Liver (tissue), 9 donors: ENCODE results near the gene CEP85L. TPM values are rescaled to one million over a fixed set of nuclear protein-coding genes. Genes with fewer than 3 reads are reported as not detected.

Experiments
- DNase-seq: peaks from one replicate; pipeline ENCODE4 v3.0.0-alpha.2; 2017; ENCODE audit warnings: low spot score
- H3K27ac ChIP-seq, 2 donors: one replicate each; pipeline ENCODE4 v1.7.0; 2013; ENCODE audit warnings: inconsistent platforms in 2 of 2, low read length in 2 of 2, control low read depth in 1 of 2, low read depth in 1 of 2, mild to moderate bottlenecking in 1 of 2
- H3K27me3 ChIP-seq, 4 donors: one replicate each; pipeline versions ENCODE4 v1.6.1 to v1.7.0; 2013; ENCODE audit warnings: low read length in 3 of 4, inconsistent platforms in 1 of 4, mild to moderate bottlenecking in 1 of 4, moderate library complexity in 1 of 4; ENCODE audit not compliant: control insufficient read depth in 4 of 4, insufficient read depth in 4 of 4
- H3K36me3 ChIP-seq, 4 donors: one replicate each; pipeline versions ENCODE4 v1.6.1 to v1.7.0; 2013; ENCODE audit warnings: low read length in 3 of 4, mild to moderate bottlenecking in 3 of 4, low read depth in 1 of 4, moderate library complexity in 1 of 4; ENCODE audit not compliant: control insufficient read depth in 4 of 4, insufficient read depth in 3 of 4
- H3K4me1 ChIP-seq, 4 donors: one replicate each; pipeline versions ENCODE4 v1.6.1 to v1.7.0; 2013; ENCODE audit warnings: low read length in 3 of 4, mild to moderate bottlenecking in 3 of 4, moderate library complexity in 1 of 4; ENCODE audit not compliant: control insufficient read depth in 4 of 4, insufficient read depth in 4 of 4
- H3K4me3 ChIP-seq, 3 donors: one replicate each; pipeline versions ENCODE4 v1.6.1 to v1.7.0; 2013; ENCODE audit warnings: low read length in 3 of 3, control low read depth in 1 of 3, low read depth in 1 of 3, mild to moderate bottlenecking in 1 of 3
- H3K9ac ChIP-seq, 2 donors: one replicate each; pipeline ENCODE4 v1.7.0; 2013; ENCODE audit warnings: low read length in 2 of 2, mild to moderate bottlenecking in 2 of 2, moderate library complexity in 2 of 2, control low read depth in 1 of 2, low read depth in 1 of 2
- H3K9me3 ChIP-seq, 4 donors: one replicate each; pipeline versions ENCODE4 v1.6.1 to v1.7.0; 2013; ENCODE audit warnings: low read length in 3 of 4; ENCODE audit not compliant: control insufficient read depth in 4 of 4
- EGR1 ChIP-seq, 2 donors: IDR thresholded peaks; 2 replicates each; pipeline ENCODE4 v1.6.1; 2016 to 2018; ENCODE audit warnings: antibody characterized with exemption in 2 of 2, low read depth in 2 of 2
- FOXA1 ChIP-seq: IDR thresholded peaks from 2 replicates; pipeline ENCODE4 v1.6.1; 2016; ENCODE audit warnings: antibody characterized with exemption
- GABPA ChIP-seq, 2 donors: IDR thresholded peaks in 1 of 2; conservative IDR thresholded peaks in 1 of 2; 2 replicates each; pipeline ENCODE4 v1.6.1; 2016; ENCODE audit warnings: antibody characterized with exemption in 2 of 2, mild to moderate bottlenecking in 1 of 2, moderate library complexity in 1 of 2
- HNF4A ChIP-seq, 2 donors: conservative IDR thresholded peaks; 2 replicates each; pipeline ENCODE4 v1.6.1; 2016; ENCODE audit warnings: antibody characterized with exemption in 2 of 2, mild to moderate bottlenecking in 2 of 2
- HNF4G ChIP-seq: IDR thresholded peaks from 2 replicates; pipeline ENCODE4 v1.6.1; 2016; ENCODE audit warnings: antibody characterized with exemption
- NR2F2 ChIP-seq: IDR thresholded peaks from 2 replicates; pipeline ENCODE4 v1.6.1; 2016; ENCODE audit warnings: antibody characterized with exemption
- RAD21 ChIP-seq, 2 donors: IDR thresholded peaks; 2 replicates each; pipeline ENCODE4 v1.6.1; 2016; ENCODE audit warnings: antibody characterized with exemption in 2 of 2, mild to moderate bottlenecking in 2 of 2
- RXRA ChIP-seq, 2 donors: IDR thresholded peaks; 2 replicates each; pipeline ENCODE4 v1.6.1; 2017 to 2018; ENCODE audit warnings: antibody characterized with exemption in 2 of 2, mild to moderate bottlenecking in 1 of 2
- SP1 ChIP-seq: IDR thresholded peaks from 2 replicates; pipeline ENCODE4 v1.6.1; 2018; ENCODE audit warnings: antibody characterized with exemption, mild to moderate bottlenecking
- YY1 ChIP-seq: IDR thresholded peaks from 2 replicates; pipeline ENCODE4 v1.6.1; 2016; ENCODE audit warnings: antibody characterized with exemption, mild to moderate bottlenecking
- WGBS: extraction: QIAGEN DNeasy Blood & Tissue Kit; methylation state at CpG from one replicate; pipeline ENCODE4 v1.1.7; 2013; 5-methylcytosine and 5-hydroxymethylcytosine counted together
- polyA plus RNA-seq, 2 donors: library from polyadenylated mRNA; stranded (reverse) in 1 of 2; unstranded in 1 of 2; fragments of 200-250 nt in 1 of 2; fragments of >200 nt in 1 of 2; fragmentation: Nextera tagmentation in 1 of 2; extraction: Ambion mirVana in 1 of 2; gene quantifications; one replicate each; pipeline versions ENCODE4 v1.2.1 to v1.2.3, GENCODE V29; 2013 to 2015
- total RNA-seq, 2 donors: library from RNA; depleted of rRNA; stranded (reverse); fragments of >200 nt; gene quantifications; one replicate each; pipeline ENCODE4 v1.2.3, GENCODE V29; 2014
- TF ChIP-seq, protein P1 (sequence below): fragments of 150-350 bp; IDR thresholded peaks from 2 replicates; pipeline ENCODE4 v1.5.1; 2017; ENCODE audit warnings: improper control_type of control experiment, low read depth, low read length; ENCODE audit not compliant: missing input control
- TF ChIP-seq, protein P2 (sequence below): IDR thresholded peaks from 2 replicates; pipeline ENCODE4 v1.6.1; 2016; ENCODE audit warnings: antibody characterized with exemption
- TF ChIP-seq, protein P3 (sequence below): IDR thresholded peaks from 2 replicates; pipeline ENCODE4 v1.6.1; 2016; ENCODE audit warnings: antibody characterized with exemption, mild to moderate bottlenecking
- TF ChIP-seq, protein P4 (sequence below): IDR thresholded peaks from 2 replicates; pipeline ENCODE4 v1.6.1; 2016; ENCODE audit warnings: antibody characterized with exemption
- donor health status: healthy.
- donor health status: healthy.
- donor health status: healthy.
- donor health status: healthy.
- donor health status: healthy.

CEP85L gene
- total and polyA plus RNA-seq, 4 donors = 0.40 to 6.4 (median 2.3) TPM

DNA sequence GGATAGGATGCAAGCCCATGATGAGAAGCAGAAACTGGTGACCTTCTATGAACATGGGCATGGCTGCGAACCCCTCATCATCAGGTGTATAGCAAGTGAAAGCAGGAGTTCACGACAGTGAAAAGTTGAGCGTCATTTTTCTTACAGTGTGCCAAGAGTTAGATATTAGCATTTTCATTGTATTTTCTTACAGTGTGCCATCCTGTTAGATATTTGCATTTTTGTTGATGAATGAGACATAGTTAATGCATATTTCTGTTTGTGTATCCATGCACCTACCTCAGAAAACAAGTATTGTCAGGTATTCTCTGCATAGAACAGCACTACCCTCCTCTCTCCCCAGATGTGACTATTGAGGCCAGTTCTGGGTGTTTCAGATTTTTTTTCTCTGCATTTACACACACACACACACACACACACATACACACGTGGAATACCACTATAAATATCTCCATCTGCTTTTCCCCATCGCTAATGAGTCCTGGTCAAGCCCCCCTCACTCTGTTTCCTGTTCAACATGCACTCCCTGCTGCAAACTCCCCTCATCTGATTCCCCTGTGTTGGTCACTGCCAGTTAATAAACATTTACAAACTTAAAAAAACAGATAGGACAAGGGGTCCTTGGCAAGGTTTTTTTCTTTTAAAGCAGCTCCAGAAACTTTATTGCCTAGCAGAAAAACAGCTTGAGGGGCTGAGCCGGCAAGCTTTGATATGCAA, 61.6 kb downstream of the CEP85L start (continued):
- TF ChIP-seq, protein P1, sequence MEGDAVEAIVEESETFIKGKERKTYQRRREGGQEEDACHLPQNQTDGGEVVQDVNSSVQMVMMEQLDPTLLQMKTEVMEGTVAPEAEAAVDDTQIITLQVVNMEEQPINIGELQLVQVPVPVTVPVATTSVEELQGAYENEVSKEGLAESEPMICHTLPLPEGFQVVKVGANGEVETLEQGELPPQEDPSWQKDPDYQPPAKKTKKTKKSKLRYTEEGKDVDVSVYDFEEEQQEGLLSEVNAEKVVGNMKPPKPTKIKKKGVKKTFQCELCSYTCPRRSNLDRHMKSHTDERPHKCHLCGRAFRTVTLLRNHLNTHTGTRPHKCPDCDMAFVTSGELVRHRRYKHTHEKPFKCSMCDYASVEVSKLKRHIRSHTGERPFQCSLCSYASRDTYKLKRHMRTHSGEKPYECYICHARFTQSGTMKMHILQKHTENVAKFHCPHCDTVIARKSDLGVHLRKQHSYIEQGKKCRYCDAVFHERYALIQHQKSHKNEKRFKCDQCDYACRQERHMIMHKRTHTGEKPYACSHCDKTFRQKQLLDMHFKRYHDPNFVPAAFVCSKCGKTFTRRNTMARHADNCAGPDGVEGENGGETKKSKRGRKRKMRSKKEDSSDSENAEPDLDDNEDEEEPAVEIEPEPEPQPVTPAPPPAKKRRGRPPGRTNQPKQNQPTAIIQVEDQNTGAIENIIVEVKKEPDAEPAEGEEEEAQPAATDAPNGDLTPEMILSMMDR = no peak
- TF ChIP-seq, protein P2, sequence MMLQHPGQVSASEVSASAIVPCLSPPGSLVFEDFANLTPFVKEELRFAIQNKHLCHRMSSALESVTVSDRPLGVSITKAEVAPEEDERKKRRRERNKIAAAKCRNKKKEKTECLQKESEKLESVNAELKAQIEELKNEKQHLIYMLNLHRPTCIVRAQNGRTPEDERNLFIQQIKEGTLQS = no peak
- TF ChIP-seq NR2F2 = no peak
- no peak for TF ChIP-seq HNF4G

DNA sequence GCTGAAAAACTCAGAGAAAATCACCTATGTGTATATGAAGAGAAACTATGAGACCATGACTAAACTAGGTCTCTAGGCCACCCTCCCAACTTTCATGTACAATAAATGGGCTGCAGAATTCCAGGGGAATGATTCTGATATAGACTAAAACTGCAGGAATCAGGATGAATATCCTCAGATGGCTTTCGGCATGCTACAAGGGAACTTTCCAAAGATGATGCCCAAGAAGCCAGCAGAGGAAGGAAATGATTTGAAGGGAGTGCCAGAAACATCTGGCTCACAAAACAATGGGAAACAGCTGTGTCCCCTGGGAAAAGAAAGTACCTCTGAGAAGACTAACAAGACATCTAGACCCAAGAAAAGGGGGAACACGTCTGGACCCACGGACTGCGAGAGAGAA, 62.2 kb downstream of the CEP85L start:
- Histone ChIP-seq H3K36me3 (no peaks in the 10 kb centered on the region), H3K27me3 (no peaks in the 10 kb centered on the region), H3K27ac (no peak overlapping the region), H3K4me3 (no peak overlapping the region), H3K4me1 (peaks cover 0 to 9% (median 0%) of the 10 kb centered on the region in 4 donors), H3K9ac (no peak overlapping the region), H3K9me3 (no peaks in the 10 kb centered on the region)
- TF ChIP-seq FOXA1 (no peak), NR2F2 (no peak), RXRA (IDR thresholded peaks at IDR 0.05) (no peak), RAD21 (IDR thresholded peaks at IDR 0.05) (no peak), HNF4A (conservative IDR thresholded peaks at IDR 0.05) (no peak), EGR1 (IDR thresholded peaks at IDR 0.05; ENCODE audit: low read depth in 2 of 2) (no peak), GABPA (IDR thresholded peaks at IDR 0.05 in 1 of 2, conservative IDR thresholded peaks at IDR 0.05 in 1 of 2) (no peak), SP1 (no peak), YY1 (no peak)
- TF ChIP-seq, protein P3, sequence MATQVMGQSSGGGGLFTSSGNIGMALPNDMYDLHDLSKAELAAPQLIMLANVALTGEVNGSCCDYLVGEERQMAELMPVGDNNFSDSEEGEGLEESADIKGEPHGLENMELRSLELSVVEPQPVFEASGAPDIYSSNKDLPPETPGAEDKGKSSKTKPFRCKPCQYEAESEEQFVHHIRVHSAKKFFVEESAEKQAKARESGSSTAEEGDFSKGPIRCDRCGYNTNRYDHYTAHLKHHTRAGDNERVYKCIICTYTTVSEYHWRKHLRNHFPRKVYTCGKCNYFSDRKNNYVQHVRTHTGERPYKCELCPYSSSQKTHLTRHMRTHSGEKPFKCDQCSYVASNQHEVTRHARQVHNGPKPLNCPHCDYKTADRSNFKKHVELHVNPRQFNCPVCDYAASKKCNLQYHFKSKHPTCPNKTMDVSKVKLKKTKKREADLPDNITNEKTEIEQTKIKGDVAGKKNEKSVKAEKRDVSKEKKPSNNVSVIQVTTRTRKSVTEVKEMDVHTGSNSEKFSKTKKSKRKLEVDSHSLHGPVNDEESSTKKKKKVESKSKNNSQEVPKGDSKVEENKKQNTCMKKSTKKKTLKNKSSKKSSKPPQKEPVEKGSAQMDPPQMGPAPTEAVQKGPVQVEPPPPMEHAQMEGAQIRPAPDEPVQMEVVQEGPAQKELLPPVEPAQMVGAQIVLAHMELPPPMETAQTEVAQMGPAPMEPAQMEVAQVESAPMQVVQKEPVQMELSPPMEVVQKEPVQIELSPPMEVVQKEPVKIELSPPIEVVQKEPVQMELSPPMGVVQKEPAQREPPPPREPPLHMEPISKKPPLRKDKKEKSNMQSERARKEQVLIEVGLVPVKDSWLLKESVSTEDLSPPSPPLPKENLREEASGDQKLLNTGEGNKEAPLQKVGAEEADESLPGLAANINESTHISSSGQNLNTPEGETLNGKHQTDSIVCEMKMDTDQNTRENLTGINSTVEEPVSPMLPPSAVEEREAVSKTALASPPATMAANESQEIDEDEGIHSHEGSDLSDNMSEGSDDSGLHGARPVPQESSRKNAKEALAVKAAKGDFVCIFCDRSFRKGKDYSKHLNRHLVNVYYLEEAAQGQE = no peak
- TF ChIP-seq, protein P4, sequence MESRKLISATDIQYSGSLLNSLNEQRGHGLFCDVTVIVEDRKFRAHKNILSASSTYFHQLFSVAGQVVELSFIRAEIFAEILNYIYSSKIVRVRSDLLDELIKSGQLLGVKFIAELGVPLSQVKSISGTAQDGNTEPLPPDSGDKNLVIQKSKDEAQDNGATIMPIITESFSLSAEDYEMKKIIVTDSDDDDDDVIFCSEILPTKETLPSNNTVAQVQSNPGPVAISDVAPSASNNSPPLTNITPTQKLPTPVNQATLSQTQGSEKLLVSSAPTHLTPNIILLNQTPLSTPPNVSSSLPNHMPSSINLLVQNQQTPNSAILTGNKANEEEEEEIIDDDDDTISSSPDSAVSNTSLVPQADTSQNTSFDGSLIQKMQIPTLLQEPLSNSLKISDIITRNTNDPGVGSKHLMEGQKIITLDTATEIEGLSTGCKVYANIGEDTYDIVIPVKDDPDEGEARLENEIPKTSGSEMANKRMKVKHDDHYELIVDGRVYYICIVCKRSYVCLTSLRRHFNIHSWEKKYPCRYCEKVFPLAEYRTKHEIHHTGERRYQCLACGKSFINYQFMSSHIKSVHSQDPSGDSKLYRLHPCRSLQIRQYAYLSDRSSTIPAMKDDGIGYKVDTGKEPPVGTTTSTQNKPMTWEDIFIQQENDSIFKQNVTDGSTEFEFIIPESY = no peak
- TF ChIP-seq, protein P2 = no peak
- TF ChIP-seq, protein P1 = no peak
- DNase-seq = no peak
- 84% methylated on average over 4 of the region's 4 CpGs for WGBS
